Measurements from ENCODE around the gene B3GNT2.
"Not testable (repeated sequence)": the region's sequence is repeated elsewhere in the genome, so short reads cannot be mapped to it uniquely, and the experiment has no call there.

Gene B3GNT2

GRCh38 chr2:62186156-62186905 is 9.6 kb upstream of the B3GNT2 start:
- DNase-seq: no peak

DNA sequence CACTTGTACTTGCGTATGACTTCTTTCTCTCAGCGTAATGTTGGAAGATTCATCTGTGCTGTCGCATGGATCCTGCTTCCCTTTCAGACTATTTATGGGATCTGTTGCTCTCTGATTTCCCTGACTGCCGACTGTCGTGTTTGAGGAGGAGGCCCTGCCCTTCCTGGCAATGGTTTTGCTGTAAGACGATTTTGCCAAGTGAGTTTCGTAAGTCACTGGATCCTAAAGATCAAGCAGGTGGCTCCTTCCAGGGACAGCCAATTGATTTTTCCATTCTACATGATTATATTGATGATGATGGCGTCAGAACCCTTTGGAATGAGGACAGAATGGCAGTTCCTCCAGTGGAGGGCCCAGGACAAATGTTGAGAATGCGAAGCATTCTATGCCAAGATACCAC is 8.7 kb upstream of the B3GNT2 start:
- DNase-seq: no peak

DNA sequence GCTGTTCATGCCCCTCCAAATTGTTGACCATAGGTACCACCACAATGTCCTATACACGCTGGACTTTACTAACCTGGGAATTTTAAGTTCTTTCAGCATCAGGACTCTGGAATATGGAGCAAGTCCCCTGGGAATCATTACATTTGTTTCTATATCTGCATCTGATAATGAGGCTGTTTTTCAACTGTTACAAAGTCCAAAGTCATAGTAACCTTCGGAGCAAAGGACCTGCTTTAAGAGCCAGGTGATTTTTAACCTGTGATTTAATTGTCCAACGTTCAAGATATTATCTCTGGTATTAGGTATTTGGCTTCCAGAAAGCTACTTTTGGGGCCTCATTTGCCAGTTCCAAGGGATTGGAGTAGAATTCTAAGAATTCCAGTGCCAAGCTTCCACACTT is 7.5 kb upstream of the B3GNT2 start:
- no peak for DNase-seq

GRCh38 chr2:62189196-62189595 is 6.7 kb upstream of the B3GNT2 start:
- DNase-seq: no peak

- DNase-seq: no peak
Observed at GRCh38 chr2:62192811-62193210, 3.1 kb upstream of the B3GNT2 start.

GRCh38 chr2:62194558-62195420 is 1.1 kb upstream of the B3GNT2 start:
- DNase-seq: no peak

GRCh38 chr2:62196278-62196901 is 475 bp downstream of the B3GNT2 start:
- no peak for DNase-seq

DNA sequence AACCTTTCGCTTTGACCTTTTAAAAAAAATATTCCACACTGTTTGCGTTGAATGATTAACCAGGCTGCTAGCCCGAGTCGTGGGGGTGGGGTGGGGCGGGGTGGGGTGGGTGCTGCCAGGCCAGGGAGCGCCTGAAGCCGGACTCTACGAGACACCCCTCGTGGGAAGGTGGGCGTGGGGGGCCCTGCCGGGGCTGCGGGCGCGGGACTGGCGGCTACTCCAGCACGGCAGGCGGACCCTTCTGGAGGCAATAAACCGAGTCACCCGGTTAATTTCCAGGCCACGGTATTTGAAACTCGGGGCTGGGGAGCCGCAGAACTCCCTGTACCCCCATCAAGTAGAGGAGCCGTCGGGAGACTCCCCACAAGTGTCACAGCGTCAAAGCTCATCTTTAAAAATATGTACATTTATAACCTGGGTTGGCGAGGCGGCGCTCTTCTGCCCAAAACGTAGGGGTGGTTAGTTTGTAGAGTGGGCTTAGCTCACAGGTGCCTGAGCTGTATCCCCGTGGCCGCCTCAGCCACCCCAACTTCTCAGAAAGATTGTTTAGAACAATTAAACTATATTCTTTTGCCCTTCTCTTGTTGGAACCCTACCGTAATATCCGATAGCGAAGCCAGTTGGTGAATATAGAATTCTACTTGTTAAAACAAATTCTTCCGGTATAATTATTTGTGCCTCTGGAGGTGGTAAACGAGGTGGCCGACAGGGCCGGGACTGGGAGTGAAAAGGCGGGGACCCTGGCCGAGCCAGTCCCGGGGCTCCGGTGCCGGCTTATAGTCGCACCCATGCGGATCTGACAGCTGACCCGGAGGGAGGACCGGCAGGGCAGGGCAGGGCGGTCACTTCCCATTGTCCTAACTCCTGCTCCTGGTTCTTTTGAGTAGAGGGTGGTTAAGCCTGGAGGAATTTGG is 1.4 kb downstream of the B3GNT2 start:
- peak; percentile 20 for DNase-seq

DNA sequence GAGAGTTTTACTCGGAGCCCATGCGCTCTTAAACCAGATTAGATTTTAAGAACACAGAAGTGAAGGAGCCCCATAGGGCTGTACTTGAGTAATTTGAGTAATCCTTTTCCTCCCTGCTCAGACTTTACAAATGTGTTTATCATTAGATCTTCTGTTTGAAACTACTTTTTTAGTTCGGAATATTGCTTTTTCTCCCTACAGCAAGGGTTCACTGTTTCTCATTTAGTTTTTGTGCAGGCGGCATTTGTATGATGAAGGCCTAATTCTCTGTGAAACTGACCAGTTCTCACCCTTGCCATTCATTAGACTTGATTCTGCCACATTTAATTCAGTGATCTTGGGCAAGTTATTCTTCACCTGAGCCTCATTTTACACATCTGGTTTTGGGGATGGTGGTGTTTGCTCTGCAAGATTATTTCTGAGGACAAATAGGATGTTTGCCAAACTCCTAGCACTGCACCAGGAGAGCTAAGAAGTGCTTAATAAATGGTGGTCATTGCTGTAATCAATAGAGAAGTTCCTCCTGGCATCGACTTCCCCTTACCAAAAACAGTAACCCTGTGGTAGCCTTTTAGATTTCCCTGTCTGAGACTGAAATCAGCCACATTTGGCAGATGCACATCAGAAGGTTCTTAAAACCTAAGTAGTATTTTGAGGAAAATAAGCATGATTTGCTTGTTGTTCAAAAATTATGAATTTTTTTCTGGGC is 2.2 kb downstream of the B3GNT2 start:
- no peak for DNase-seq

- not testable (repeated sequence) for DNase-seq
Observed at GRCh38 chr2:62198854-62199253, 2.9 kb downstream of the B3GNT2 start.

GRCh38 chr2:62199392-62200125 is 3.6 kb downstream of the B3GNT2 start:
- DNase-seq: no peak

GRCh38 chr2:62200291-62200841 is 4.5 kb downstream of the B3GNT2 start:
- DNase-seq: no peak

DNA sequence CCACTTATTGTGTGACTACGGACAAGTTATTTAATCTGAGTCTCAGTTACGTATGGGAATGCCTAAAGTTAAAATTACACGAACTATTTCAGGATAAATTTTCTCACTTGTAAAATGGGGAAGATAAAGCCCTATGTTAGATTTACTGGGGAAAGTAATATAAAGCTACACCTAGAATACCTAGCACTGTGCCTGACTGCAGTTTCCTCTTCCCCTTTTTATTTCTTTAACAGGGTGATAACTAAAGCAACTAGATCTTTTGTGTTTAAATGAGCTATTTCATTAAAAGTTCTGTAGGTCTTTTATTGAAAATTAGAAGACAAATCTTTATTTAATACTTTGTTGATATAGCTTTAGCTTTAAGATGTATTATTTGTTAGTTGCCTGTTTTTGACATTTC is 5.0 kb downstream of the B3GNT2 start:
- no peak for DNase-seq

DNA sequence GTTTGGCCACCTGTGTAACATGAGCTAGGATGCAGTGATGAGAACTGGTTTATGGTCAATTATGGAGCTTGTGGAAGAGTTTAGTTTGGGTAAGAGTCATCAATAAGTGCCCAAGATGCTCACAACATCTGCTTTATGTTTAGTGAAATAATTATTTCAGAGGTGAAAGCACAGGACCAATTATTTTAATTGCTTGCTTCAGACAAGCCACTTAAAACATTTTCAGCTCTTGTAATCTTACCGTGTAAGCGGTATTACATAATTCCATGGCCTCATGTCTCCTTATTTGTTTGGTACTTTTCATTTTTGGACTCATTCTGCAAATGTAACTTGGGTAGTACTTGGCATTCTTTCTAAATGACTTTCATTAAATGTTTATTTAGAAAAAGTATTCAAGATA is 5.4 kb downstream of the B3GNT2 start:
- DNase-seq: no peak

DNA sequence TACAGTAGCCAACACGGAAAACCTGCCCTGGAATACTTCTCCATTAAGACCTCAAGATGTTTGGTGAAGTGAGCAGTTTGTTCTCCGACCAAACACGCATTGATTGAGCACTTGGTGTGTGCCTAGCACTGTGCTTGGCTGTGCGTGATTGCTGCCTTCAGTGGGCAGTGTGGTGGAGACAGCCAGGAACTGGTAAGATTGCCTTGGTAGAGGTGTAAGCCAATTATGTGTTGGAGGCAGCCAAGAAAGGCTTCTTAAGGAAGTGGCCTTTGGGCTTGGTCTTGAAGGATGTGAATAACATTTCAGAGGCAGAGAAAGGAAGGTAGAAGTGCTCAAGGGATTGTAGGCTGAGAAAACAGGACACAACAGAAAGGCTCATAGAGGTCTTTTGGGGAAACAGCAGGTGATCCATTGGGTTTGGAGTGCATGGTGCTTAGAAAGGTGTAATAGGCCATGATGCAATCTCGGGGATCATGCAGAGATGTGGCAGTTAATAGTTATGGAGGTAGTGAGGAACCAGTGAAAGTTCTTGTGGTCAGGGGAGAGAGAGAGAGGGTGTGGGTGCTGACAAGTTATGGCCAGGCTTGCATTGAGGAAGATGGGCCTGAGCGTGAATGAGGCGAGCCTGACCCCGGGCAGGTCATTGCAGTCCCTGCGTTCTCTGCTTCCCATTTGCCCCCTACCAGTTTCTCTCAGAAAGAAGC is 6.3 kb downstream of the B3GNT2 start:
- DNase-seq: no peak

DNA sequence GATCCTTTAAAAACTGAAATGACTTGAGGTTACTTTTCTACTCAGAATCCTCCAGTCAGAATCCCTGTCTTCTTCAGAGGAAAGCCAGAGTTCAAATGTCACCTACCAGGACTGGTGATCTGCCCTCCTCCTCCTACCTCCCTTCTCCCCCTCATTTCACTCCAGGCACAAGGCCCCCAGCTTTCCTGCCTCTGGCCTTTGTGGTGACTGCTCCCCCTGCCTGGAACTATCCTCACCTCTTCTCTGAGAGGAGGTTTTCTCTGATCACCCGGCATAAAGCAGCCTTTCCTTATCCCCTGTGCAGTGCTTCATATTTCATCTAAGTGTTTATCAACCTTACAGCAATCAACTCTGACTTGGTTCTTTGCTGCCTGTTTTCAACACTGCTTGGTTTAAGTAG is 6.8 kb downstream of the B3GNT2 start:
- DNase-seq: no peak

- no peak for DNase-seq
Observed at GRCh38 chr2:62203459-62203858, 7.5 kb downstream of the B3GNT2 start.

GRCh38 chr2:62204998-62205496 is 9.1 kb downstream of the B3GNT2 start:
- DNase-seq: no peak

- DNase-seq: no peak
Observed at GRCh38 chr2:62205554-62205953, 9.6 kb downstream of the B3GNT2 start.

- no peak for DNase-seq
Observed at GRCh38 chr2:62206024-62206423, 10.1 kb downstream of the B3GNT2 start.
